ENCODE data around the gene CXorf49. TPM values are rescaled to one million over a fixed set of nuclear protein-coding genes. Genes with fewer than 3 reads are reported as not detected.
"Not testable (repeated sequence)": the region's sequence is repeated elsewhere in the genome, so short reads cannot be mapped to it uniquely, and the experiment has no call there.

The CXorf49 gene
- total RNA-seq (not detected), polyA plus RNA-seq (not detected)

DNA sequence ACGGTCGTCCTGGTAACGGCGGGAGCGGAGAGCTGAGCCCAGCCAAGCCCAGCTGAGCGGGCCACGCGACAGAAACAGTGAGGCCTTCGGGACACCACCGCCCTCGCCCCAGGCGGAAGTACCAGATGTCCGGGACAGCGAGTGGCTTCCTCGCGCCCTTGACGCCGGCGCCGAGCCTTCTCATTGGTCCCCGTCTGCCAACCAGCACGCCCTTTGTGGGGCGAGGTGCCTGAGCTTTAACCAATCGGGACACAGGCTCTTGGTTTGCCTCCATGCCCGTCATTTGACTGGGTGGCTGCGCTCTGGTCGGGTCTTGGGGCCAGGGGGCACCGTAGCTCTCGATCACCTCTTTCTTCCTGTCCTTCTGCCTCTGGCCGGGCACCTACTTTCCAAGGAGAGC is at the start of gene CXorf49:
Gene CXorf49 (minus strand): TSS at position 101 of the 400 bp plus-strand sequence. CDS start 134 bp downstream, outside the sequence.
- not testable (repeated sequence) for DNase-seq (ENCODE audit: extremely low spot score); H3K36me3 ChIP-seq (ENCODE audit: insufficient read depth); H3K27ac ChIP-seq (ENCODE audit: low read depth); H3K4me3 ChIP-seq (ENCODE audit: low read depth, low read length); H3K4me1 ChIP-seq (ENCODE audit: insufficient read depth)
- WGBS: no CpG with 5 or more reads among the region's 30 CpGs

DNA sequence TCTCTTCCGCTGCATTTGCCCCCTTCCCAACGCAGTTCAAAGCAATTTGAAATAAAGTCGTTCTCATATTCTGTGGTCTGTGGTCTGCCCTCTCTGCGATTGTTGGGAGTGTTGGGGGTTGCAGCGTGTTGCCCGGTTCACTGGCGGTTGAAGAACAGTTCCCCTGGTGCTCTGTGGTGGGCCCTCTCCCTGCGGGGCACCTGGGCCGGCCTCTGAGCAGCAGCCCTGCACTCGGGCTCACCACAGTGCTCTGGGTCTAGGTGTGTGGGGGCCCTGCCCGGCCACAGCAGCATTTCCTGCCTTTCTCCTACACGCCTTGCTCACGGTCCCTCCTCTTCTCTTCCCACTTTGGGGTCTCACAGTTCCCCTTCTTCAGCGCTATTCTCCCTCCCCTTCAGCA is 49.0 kb upstream of the CXorf49 start:
- H3K27ac ChIP-seq (ENCODE audit: low read depth); H3K4me1 ChIP-seq (ENCODE audit: insufficient read depth); H3K36me3 ChIP-seq (ENCODE audit: insufficient read depth); H3K4me3 ChIP-seq (ENCODE audit: low read depth, low read length); DNase-seq (ENCODE audit: extremely low spot score): not testable (repeated sequence)
- WGBS: no CpG with 5 or more reads among the region's 14 CpGs

DNA sequence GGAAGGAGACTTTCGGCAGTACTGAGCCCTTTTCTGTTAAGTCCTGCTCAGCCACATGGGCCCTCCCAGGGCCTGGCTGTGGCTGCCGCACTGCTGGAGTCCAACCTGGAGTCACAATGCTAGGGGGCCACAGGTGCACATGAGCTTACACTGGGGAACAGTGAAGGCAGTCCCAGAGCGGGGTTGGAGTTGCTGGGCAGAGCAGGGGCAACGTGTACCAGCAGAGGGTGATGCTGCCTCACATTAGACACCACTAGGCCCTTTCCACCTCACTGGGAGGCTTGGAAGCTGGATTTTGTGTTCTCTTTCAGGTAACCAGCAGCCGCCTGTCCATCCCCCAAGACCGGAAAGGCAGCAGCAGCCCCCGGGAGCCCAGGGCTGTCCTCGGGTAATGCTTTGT is 47.5 kb upstream of the CXorf49 start:
- not testable (repeated sequence) for H3K36me3 ChIP-seq (ENCODE audit: insufficient read depth); DNase-seq (ENCODE audit: extremely low spot score); H3K27ac ChIP-seq (ENCODE audit: low read depth); H3K4me1 ChIP-seq (ENCODE audit: insufficient read depth); H3K4me3 ChIP-seq (ENCODE audit: low read depth, low read length)
- no CpG with 5 or more reads among the region's 8 CpGs for WGBS

DNA sequence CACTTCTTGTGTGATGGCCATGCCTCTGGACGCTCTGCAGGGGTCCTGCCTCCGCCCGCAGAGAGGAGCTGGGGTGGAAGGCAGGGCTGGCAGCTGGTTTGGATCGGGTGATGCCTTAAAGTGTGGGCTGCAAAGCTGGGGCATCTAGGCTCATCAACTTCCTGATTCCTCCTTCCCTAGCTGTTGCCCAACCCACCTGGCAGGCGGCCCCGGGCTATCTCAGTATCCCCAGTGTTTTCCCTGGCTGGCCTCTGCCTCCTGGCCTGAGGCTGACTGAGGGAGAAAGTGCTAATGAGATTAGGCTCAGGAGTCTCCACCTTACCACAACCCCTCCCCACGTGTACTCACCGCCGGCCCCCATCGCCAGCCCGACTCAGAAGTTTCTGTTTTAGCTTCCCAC is 46.7 kb upstream of the CXorf49 start:
- H3K4me1 ChIP-seq (ENCODE audit: insufficient read depth); H3K36me3 ChIP-seq (ENCODE audit: insufficient read depth); H3K4me3 ChIP-seq (ENCODE audit: low read depth, low read length); H3K27ac ChIP-seq (ENCODE audit: low read depth); DNase-seq (ENCODE audit: extremely low spot score): not testable (repeated sequence)
- no CpG with 5 or more reads among the region's 11 CpGs for WGBS

DNA sequence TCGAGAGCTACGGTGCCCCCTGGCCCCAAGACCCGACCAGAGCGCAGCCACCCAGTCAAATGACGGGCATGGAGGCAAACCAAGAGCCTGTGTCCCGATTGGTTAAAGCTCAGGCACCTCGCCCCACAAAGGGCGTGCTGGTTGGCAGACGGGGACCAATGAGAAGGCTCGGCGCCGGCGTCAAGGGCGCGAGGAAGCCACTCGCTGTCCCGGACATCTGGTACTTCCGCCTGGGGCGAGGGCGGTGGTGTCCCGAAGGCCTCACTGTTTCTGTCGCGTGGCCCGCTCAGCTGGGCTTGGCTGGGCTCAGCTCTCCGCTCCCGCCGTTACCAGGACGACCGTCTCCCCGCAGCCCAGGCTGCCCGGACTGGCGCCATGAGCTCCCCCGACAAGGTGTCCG is 45.0 kb upstream of the CXorf49 start, which contains the start of gene CXorf49B:
Gene CXorf49B (plus strand): TSS at position 301 of the 400 bp plus-strand sequence. CDS start 75 bp downstream, at position 376.
- not testable (repeated sequence) for DNase-seq (ENCODE audit: extremely low spot score); H3K4me3 ChIP-seq (ENCODE audit: low read depth, low read length); H3K4me1 ChIP-seq (ENCODE audit: insufficient read depth); H3K36me3 ChIP-seq (ENCODE audit: insufficient read depth); H3K27ac ChIP-seq (ENCODE audit: low read depth)
- WGBS: no CpG with 5 or more reads among the region's 34 CpGs

DNA sequence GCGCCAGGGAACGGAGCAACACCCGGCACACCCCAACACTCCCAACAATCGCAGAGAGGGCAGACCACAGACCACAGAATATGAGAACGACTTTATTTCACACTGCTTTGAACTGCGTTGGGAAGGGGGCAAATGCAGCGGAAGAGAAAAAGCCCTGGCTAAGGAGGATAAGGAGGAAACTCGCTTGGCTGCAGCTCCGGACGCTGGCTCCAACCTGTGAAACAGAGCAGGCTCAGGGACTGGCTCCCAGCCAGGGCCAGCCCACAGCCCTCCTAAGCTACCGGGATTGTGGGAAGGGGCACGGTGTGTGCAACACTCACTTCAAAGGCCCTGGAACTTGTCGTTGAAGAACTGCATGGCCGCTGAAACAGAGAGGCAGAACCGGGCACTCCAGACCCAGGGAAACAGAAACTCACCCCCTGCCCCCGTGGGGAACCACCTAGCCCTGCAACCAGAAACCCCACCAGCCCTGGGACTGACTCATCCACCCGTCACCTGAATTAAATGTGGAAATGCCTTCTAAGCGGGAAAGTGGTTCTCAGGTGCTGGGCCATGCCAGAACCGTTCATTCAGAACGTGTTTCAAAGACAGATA is 42.7 kb upstream of the CXorf49 start:
- H3K27ac ChIP-seq (ENCODE audit: low read depth); H3K4me3 ChIP-seq (ENCODE audit: low read depth, low read length); H3K4me1 ChIP-seq (ENCODE audit: insufficient read depth); DNase-seq (ENCODE audit: extremely low spot score); H3K36me3 ChIP-seq (ENCODE audit: insufficient read depth): not testable (repeated sequence)
- no CpG with 5 or more reads among the region's 20 CpGs for WGBS

DNA sequence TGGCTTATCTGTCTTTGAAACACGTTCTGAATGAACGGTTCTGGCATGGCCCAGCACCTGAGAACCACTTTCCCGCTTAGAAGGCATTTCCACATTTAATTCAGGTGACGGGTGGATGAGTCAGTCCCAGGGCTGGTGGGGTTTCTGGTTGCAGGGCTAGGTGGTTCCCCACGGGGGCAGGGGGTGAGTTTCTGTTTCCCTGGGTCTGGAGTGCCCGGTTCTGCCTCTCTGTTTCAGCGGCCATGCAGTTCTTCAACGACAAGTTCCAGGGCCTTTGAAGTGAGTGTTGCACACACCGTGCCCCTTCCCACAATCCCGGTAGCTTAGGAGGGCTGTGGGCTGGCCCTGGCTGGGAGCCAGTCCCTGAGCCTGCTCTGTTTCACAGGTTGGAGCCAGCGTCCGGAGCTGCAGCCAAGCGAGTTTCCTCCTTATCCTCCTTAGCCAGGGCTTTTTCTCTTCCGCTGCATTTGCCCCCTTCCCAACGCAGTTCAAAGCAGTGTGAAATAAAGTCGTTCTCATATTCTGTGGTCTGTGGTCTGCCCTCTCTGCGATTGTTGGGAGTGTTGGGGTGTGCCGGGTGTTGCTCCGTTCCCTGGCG is 2.3 kb upstream of the CXorf49 start:
- not testable (repeated sequence) for DNase-seq (ENCODE audit: extremely low spot score); H3K4me3 ChIP-seq (ENCODE audit: low read depth, low read length); H3K36me3 ChIP-seq (ENCODE audit: insufficient read depth); H3K4me1 ChIP-seq (ENCODE audit: insufficient read depth); H3K27ac ChIP-seq (ENCODE audit: low read depth)
- WGBS: no CpG with 5 or more reads among the region's 20 CpGs

DNA sequence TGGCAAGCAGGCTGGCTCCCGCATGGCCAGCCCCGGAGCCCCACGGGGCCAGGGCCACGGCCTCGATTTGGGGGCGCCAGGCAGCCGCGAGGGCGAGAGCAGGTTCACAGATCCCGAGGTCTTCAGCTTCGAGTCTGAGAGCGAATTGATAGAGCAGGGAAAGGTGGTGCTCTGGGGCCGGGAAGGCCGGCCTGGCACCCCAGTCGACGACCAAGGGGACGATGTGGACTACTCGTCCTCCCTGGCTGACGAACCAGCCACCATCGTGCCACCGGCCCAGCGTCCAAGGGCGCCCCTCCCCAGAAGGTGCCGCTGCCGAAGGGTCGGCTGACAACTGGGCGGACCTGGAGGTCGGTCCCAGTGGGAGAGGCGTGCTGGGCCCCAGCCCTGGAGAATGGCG is 1.1 kb upstream of the CXorf49 start:
- WGBS: 85% methylated on average over 5 of the region's 30 CpGs
- not testable (repeated sequence) for H3K36me3 ChIP-seq (ENCODE audit: insufficient read depth); H3K27ac ChIP-seq (ENCODE audit: low read depth); DNase-seq (ENCODE audit: extremely low spot score); H3K4me3 ChIP-seq (ENCODE audit: low read depth, low read length); H3K4me1 ChIP-seq (ENCODE audit: insufficient read depth)

DNA sequence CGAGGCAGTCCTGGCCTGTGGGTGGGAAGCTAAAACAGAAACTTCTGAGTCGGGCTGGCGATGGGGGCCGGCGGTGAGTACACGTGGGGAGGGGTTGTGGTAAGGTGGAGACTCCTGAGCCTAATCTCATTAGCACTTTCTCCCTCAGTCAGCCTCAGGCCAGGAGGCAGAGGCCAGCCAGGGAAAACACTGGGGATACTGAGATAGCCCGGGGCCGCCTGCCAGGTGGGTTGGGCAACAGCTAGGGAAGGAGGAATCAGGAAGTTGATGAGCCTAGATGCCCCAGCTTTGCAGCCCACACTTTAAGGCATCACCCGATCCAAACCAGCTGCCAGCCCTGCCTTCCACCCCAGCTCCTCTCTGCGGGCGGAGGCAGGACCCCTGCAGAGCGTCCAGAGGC is 1.8 kb downstream of the CXorf49 start:
- H3K27ac ChIP-seq (ENCODE audit: low read depth); DNase-seq (ENCODE audit: extremely low spot score); H3K4me3 ChIP-seq (ENCODE audit: low read depth, low read length); H3K36me3 ChIP-seq (ENCODE audit: insufficient read depth); H3K4me1 ChIP-seq (ENCODE audit: insufficient read depth): not testable (repeated sequence)
- WGBS: no CpG with 5 or more reads among the region's 12 CpGs

DNA sequence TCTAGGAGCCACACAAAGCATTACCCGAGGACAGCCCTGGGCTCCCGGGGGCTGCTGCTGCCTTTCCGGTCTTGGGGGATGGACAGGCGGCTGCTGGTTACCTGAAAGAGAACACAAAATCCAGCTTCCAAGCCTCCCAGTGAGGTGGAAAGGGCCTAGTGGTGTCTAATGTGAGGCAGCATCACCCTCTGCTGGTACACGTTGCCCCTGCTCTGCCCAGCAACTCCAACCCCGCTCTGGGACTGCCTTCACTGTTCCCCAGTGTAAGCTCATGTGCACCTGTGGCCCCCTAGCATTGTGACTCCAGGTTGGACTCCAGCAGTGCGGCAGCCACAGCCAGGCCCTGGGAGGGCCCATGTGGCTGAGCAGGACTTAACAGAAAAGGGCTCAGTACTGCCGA is 2.5 kb downstream of the CXorf49 start:
- H3K27ac ChIP-seq (ENCODE audit: low read depth); DNase-seq (ENCODE audit: extremely low spot score); H3K4me1 ChIP-seq (ENCODE audit: insufficient read depth); H3K36me3 ChIP-seq (ENCODE audit: insufficient read depth); H3K4me3 ChIP-seq (ENCODE audit: low read depth, low read length): not testable (repeated sequence)
- WGBS: no CpG with 5 or more reads among the region's 8 CpGs

DNA sequence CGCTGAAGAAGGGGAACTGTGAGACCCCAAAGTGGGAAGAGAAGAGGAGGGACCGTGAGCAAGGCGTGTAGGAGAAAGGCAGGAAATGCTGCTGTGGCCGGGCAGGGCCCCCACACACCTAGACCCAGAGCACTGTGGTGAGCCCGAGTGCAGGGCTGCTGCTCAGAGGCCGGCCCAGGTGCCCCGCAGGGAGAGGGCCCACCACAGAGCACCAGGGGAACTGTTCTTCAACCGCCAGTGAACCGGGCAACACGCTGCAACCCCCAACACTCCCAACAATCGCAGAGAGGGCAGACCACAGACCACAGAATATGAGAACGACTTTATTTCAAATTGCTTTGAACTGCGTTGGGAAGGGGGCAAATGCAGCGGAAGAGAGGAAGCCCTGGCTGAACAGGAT is 4.0 kb downstream of the CXorf49 start:
- H3K27ac ChIP-seq (ENCODE audit: low read depth); DNase-seq (ENCODE audit: extremely low spot score); H3K4me1 ChIP-seq (ENCODE audit: insufficient read depth); H3K4me3 ChIP-seq (ENCODE audit: low read depth, low read length); H3K36me3 ChIP-seq (ENCODE audit: insufficient read depth): not testable (repeated sequence)
- no CpG with 5 or more reads among the region's 14 CpGs for WGBS

DNA sequence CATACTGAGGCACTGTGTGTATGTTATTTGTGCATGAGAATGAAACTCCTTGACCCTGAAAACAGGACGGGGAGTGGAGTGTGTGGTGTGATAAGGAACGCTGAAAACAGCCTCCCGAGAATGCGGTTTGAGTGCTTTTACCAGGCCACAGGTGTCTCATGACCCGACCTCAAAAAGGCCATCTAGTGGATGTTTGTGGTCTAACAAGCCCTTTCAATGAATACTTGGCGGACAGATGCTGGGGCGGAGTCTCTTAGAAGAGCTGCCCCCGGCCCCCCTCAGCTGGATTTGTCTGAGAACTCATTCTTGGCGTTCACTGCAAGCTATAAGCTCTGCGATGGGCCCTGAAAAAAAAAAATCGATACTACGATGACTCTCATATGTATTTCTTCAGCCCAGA is 15.2 kb downstream of the CXorf49 start:
- not testable (repeated sequence) for DNase-seq (ENCODE audit: extremely low spot score); H3K4me1 ChIP-seq (ENCODE audit: insufficient read depth)
- no CpG with 5 or more reads among the region's 12 CpGs for WGBS

DNA sequence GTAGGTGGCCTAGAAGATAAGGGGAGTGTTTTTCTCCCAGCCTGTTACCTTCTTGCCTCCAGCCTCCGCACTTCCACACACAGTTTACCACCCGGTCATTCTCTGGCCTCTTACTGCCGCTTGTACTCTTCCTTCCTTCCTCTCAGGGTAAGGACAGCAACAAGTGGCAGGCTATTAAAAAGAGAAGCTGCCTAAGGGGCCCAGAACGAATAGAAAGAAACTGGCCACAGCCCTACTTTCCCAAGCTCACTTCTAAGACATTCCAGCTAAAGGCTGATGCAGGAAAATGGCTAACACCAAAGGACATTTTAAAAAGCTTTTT is 19.1 kb downstream of the CXorf49 start:
- H3K27ac ChIP-seq (ENCODE audit: low read depth); H3K4me1 ChIP-seq (ENCODE audit: insufficient read depth); H3K4me3 ChIP-seq (ENCODE audit: low read depth, low read length); DNase-seq (ENCODE audit: extremely low spot score); H3K36me3 ChIP-seq (ENCODE audit: insufficient read depth): not testable (repeated sequence)
- no CpG with 5 or more reads among the region's 4 CpGs for WGBS

More for the DNA sequence above, 15.2 kb downstream of the CXorf49 start:
- not testable (repeated sequence) for H3K27ac ChIP-seq (ENCODE audit: low read depth); H3K36me3 ChIP-seq (ENCODE audit: insufficient read depth); H3K4me3 ChIP-seq (ENCODE audit: low read depth, low read length)

DNA sequence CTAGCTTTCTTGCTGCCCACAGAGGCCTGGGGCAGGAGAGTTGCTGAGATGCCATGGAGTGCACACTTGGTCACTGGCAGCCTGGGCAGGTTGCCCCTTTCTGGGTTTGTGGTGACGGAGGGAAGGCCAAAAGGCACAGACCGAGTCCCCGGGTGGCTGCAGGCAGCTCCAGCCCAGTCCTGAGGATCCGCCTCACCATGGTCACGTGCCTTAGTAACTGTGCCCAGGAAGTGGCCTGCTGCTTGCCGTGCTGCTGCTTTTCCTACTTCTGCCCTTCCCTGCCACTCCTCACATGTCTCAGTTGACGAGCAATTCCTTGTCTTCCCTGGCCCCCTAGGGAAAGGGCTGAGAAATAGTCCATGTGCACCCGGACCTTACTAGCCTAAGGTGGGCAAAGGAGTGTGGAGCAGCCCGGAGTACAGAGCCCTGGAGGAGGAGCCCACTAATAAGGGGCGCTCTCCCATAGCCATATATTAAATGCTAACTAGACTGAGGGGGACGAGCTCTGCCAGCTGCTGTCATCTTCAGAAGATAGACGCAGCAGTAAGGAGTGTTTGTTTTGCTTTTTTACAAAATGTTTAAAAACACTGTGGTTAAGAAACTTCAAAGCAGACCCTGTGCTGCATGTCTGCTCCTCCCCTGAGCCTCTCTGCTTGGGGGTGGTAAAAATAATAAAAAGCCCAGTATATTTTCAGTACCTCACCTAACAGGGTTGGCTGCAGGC is 19.6 kb downstream of the CXorf49 start:
- not testable (repeated sequence) for H3K27ac ChIP-seq (ENCODE audit: low read depth); DNase-seq (ENCODE audit: extremely low spot score); H3K4me3 ChIP-seq (ENCODE audit: low read depth, low read length); H3K36me3 ChIP-seq (ENCODE audit: insufficient read depth); H3K4me1 ChIP-seq (ENCODE audit: insufficient read depth)
- no CpG with 5 or more reads among the region's 12 CpGs for WGBS
